DOHH2 (cell line): Measurements from ENCODE around the gene SHB.

Source experiments
- EZH2phosphoT487 ChIP-seq: fragments of 200-600 bp; sonication (generic); IDR thresholded peaks from 2 replicates; pipeline ENCODE4 v1.6.1; 2017; ENCODE audit warnings: borderline replicate concordance, mild to moderate bottlenecking, antibody characterized with exemption, low read length, moderate library complexity, mixed read lengths
- TF ChIP-seq, protein P1 (sequence below): fragments of 200-600 bp; sonication (generic); IDR thresholded peaks from one replicate; pipeline ENCODE4 v1.5.1; 2014; ENCODE audit warnings: antibody characterized with exemption, mild to moderate bottlenecking, low read depth, low read length; ENCODE audit not compliant: poor library complexity, severe bottlenecking

DNA sequence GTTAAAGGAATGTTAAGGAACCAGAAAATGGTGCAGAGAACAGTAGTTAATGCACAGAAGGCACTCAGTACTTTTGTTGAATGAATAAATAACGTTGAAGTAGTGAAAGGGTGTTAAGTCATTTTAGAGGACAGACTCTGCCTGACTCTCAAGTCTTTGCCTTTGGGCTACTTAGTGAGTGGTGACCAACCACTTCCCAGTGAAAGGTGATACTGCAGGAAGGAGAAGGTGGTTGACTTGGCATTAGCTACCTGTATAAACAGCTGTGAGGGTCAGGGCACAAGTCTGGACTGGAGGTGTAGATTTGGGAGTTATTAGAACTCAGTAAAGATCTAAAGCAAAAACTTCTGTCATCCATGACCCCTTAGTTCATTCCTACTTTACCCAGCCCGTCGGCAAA lies 4.9 kb upstream of the SHB start:
- TF ChIP-seq, protein P1, sequence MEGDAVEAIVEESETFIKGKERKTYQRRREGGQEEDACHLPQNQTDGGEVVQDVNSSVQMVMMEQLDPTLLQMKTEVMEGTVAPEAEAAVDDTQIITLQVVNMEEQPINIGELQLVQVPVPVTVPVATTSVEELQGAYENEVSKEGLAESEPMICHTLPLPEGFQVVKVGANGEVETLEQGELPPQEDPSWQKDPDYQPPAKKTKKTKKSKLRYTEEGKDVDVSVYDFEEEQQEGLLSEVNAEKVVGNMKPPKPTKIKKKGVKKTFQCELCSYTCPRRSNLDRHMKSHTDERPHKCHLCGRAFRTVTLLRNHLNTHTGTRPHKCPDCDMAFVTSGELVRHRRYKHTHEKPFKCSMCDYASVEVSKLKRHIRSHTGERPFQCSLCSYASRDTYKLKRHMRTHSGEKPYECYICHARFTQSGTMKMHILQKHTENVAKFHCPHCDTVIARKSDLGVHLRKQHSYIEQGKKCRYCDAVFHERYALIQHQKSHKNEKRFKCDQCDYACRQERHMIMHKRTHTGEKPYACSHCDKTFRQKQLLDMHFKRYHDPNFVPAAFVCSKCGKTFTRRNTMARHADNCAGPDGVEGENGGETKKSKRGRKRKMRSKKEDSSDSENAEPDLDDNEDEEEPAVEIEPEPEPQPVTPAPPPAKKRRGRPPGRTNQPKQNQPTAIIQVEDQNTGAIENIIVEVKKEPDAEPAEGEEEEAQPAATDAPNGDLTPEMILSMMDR = no peak
- no peak for TF ChIP-seq EZH2phosphoT487
